Lower lobe of right lung (tissue), 2 donors: ENCODE measurements around the gene C10orf105. TPM values are rescaled to one million over a fixed set of nuclear protein-coding genes. Genes with fewer than 3 reads are reported as not detected.

Experiments
- ATAC-seq, 2 donors: fragments of 200-7000 bp; cut with Tn5 transposase; one replicate each; pipeline ENCODE4 v1.9.1; 2020 to 2022; ENCODE audit warnings: mild to moderate bottlenecking in 2 of 2, moderate library complexity in 2 of 2
- DNase-seq: peaks from one replicate; pipeline ENCODE4 v3.0.0-alpha.2; 2020
- H3K27ac ChIP-seq: fragments of 200-600 bp; one replicate; pipeline ENCODE4 v1.8.0; 2022
- H3K27me3 ChIP-seq: fragments of 200-600 bp; one replicate; pipeline ENCODE4 v1.8.0; 2022; ENCODE audit warnings: low read depth
- H3K36me3 ChIP-seq: fragments of 200-600 bp; one replicate; pipeline ENCODE4 v1.8.0; 2022; ENCODE audit warnings: mild to moderate bottlenecking
- H3K4me1 ChIP-seq: fragments of 200-600 bp; one replicate; pipeline ENCODE4 v1.8.0; 2022
- H3K4me3 ChIP-seq: fragments of 200-600 bp; one replicate; pipeline ENCODE4 v1.8.0; 2022; ENCODE audit warnings: mild to moderate bottlenecking
- H3K9me3 ChIP-seq: fragments of 200-600 bp; one replicate; pipeline ENCODE4 v1.8.0; 2022
- CTCF ChIP-seq: fragments of 200-600 bp; IDR thresholded peaks from one replicate; pipeline ENCODE4 v1.8.0; 2022; ENCODE audit warnings: antibody characterized with exemption, mild to moderate bottlenecking
- intact Hi-C: fragments of 100-400 bp; cut with DNase I; formaldehyde crosslinking; loops from one replicate; pipeline ENCODE4 v1.11.0; 2022
- total RNA-seq: library from RNA; stranded (reverse); fragmentation: NEBNext Ultra II Directional; extraction: Animal tissue kit (Norgen Biotek cat#: 25700); gene quantifications from one replicate; pipeline ENCODE4 v1.2.1, GENCODE V29; 2021
- donor health status: DM: no; HTN: yes; CAD: no; lungs with severe emphysema.

Gene C10orf105
- total RNA-seq, 1 donor from 2014 or later: 0.32 TPM

GRCh38 chr10:71745664-71746250 lies 26.2 kb upstream of the C10orf105 start:
- H3K27ac ChIP-seq: peak overlapping the region; percentile 80
- peaks cover 7% of the 10 kb centered on the region for H3K9me3 ChIP-seq
- intact Hi-C loops: no loop called here
- ATAC-seq: no peak
- no peaks in the 10 kb centered on the region for H3K27me3 ChIP-seq
- peaks cover 14% of the 10 kb centered on the region for H3K36me3 ChIP-seq
- no peak for DNase-seq
- H3K4me1 ChIP-seq: peaks cover 74% of the 10 kb centered on the region
- TF ChIP-seq CTCF: no peak
- H3K4me3 ChIP-seq: no peak overlapping the region

- DNase-seq (no peak), ATAC-seq (no peak)
- Histone ChIP-seq H3K4me3 (no peak overlapping the region), H3K36me3 (peaks cover 8% of the 10 kb centered on the region), H3K9me3 (peaks cover 7% of the 10 kb centered on the region), H3K27me3 (no peaks in the 10 kb centered on the region), H3K4me1 (peaks cover 72% of the 10 kb centered on the region), H3K27ac (peak overlapping the region; percentile 80)
- intact Hi-C loops: no loop called here
- no peak for TF ChIP-seq CTCF
These were observed 25.5 kb upstream of the C10orf105 start for GRCh38 chr10:71744897-71745663.

- TF ChIP-seq CTCF: no peak
- intact Hi-C loops: no loop called here
- Histone ChIP-seq H3K36me3 (no peaks in the 10 kb centered on the region), H3K4me3 (no peak overlapping the region), H3K9me3 (peaks cover 7% of the 10 kb centered on the region), H3K4me1 (peaks cover 66% of the 10 kb centered on the region), H3K27ac (peak overlapping the region; percentile 11), H3K27me3 (no peaks in the 10 kb centered on the region)
- DNase-seq: no peak
- ATAC-seq: no peak
These were observed 24.3 kb upstream of the C10orf105 start for GRCh38 chr10:71743866-71744265.

GRCh38 chr10:71743089-71743838 lies 23.7 kb upstream of the C10orf105 start:
- DNase-seq: no peak
- Histone ChIP-seq H3K36me3 (no peaks in the 10 kb centered on the region), H3K27ac (peak overlapping the region; percentile 11), H3K4me3 (no peak overlapping the region), H3K4me1 (peaks cover 62% of the 10 kb centered on the region), H3K27me3 (no peaks in the 10 kb centered on the region), H3K9me3 (peaks cover 7% of the 10 kb centered on the region)
- TF ChIP-seq CTCF: no peak
- intact Hi-C loops: no loop called here
- no peak for ATAC-seq

- intact Hi-C loops: no loop called here
- DNase-seq: no peak
- peaks cover 62% of the 10 kb centered on the region for H3K4me1 ChIP-seq
- H3K9me3 ChIP-seq: peaks cover 7% of the 10 kb centered on the region
- TF ChIP-seq CTCF: no peak
- H3K27me3 ChIP-seq: no peaks in the 10 kb centered on the region
- H3K27ac ChIP-seq: no peak overlapping the region
- H3K36me3 ChIP-seq: no peaks in the 10 kb centered on the region
- H3K4me3 ChIP-seq: no peak overlapping the region
- ATAC-seq: no peak
These were observed 22.9 kb upstream of the C10orf105 start for GRCh38 chr10:71742301-71743088.
